K562 (cell line): ENCODE data around the gene UBALD2. TPM values are rescaled to one million over a fixed set of nuclear protein-coding genes. Genes with fewer than 3 reads are reported as not detected.

Source experiments
- ATAC-seq: fragments of 200-7000 bp; cut with Tn5 transposase; 3 replicates; pipeline ENCODE4 v1.9.1; 2020; ENCODE audit warnings: moderate library complexity
- BruUV-seq: library from RNA; stranded (reverse); fragments of 400-500 nt; replicated peaks from 2 replicates; lab custom pipeline; 2021; lab: Mats Ljungman, UMichigan
- CTCF ChIA-PET: fragments of 300-600 bp; formaldehyde crosslinking; extraction: SDS; loops from one replicate; lab custom pipeline; 2021; ENCODE audit warnings: low intra/inter-chr PET ratio; lab: Yijun Ruan, JAX
- POLR2A ChIA-PET: fragments of 300-600, 350-650 bp; sonication (Branson Sonifier 250); formaldehyde crosslinking; extraction: SDS; loops from one replicate; lab custom pipeline; 2021; ENCODE audit warnings: antibody characterized with exemption, inconsistent platforms; lab: Yijun Ruan, JAX
- DNase-seq, 4 experiments: peaks; one replicate each; pipeline versions ENCODE4 v3.0.0 to v3.0.0-alpha.2; 2011 to 2018; ENCODE audit warnings: low spot score in 3 of 4, mixed read lengths in 3 of 4; ENCODE audit errors: extremely low read depth in 1 of 4
- FAIRE-seq: peaks from 2 replicates; lab custom pipeline; 2011; peaks lifted over from hg19 to GRCh38; lab: Jason Lieb, UNC
- H2AFZ ChIP-seq: 2 replicates; pipeline ENCODE4 v1.6.0; 2011; ENCODE audit warnings: low read depth, low read length, control low read depth, inconsistent platforms
- H3K27ac ChIP-seq: fragments of 200-600 bp; 3 replicates; pipeline ENCODE4 v1.8.0; 2011; ENCODE audit warnings: low read depth, mild to moderate bottlenecking, control low read depth, inconsistent platforms, low read length, moderate library complexity, mixed read lengths; ENCODE audit errors: extremely low read depth
- H3K27me3 ChIP-seq, 2 experiments: fragments of 300-600 bp in 1 of 2; 2 replicates in 1 of 2; 3 replicates in 1 of 2; pipeline versions ENCODE4 v1.6.0 to v1.8.0; 2011; ENCODE audit warnings: inconsistent platforms in 2 of 2, low read length in 2 of 2, mild to moderate bottlenecking in 1 of 2, mixed read lengths in 1 of 2, moderate library complexity in 1 of 2; ENCODE audit not compliant: control insufficient read depth in 2 of 2, insufficient read depth in 2 of 2
- H3K36me3 ChIP-seq: fragments of 300-600 bp; 3 replicates; pipeline ENCODE4 v1.8.0; 2011; ENCODE audit warnings: mild to moderate bottlenecking, low read length, inconsistent platforms; ENCODE audit not compliant: control insufficient read depth, insufficient read depth
- H3K4me1 ChIP-seq, 2 experiments: fragments of 200-600 bp in 1 of 2; replicated peaks in 1 of 2; 2 replicates in 1 of 2; 3 replicates in 1 of 2; pipeline versions ENCODE4 v1.5.1 to v1.8.0; 2011; ENCODE audit warnings: inconsistent platforms in 2 of 2, low read length in 2 of 2, mild to moderate bottlenecking in 1 of 2, mixed read lengths in 1 of 2, moderate library complexity in 1 of 2; ENCODE audit not compliant: control insufficient read depth in 2 of 2, insufficient read depth in 2 of 2
- H3K4me2 ChIP-seq: 2 replicates; pipeline ENCODE4 v1.6.1; 2011; ENCODE audit warnings: low read length, control low read depth, inconsistent platforms, mixed read lengths; ENCODE audit not compliant: insufficient read depth
- H3K4me3 ChIP-seq: fragments of 200-600 bp; sonication (generic), shearing (Covaris generic); 2 replicates; pipeline ENCODE4 v1.5.1; 2016; ENCODE audit warnings: control low read depth, inconsistent platforms
- H3K79me2 ChIP-seq: fragments of 200-600 bp; 3 replicates; pipeline ENCODE4 v1.8.0; 2011; ENCODE audit warnings: low read length, inconsistent platforms; ENCODE audit not compliant: control insufficient read depth, insufficient read depth
- H3K9ac ChIP-seq, 2 experiments: 2 replicates each; pipeline versions ENCODE4 v1.6.0 to v1.6.1; 2011; ENCODE audit warnings: low read depth in 2 of 2, low read length in 2 of 2, control low read depth in 1 of 2, inconsistent platforms in 1 of 2, mild to moderate bottlenecking in 1 of 2, mixed read lengths in 1 of 2; ENCODE audit not compliant: insufficient read depth in 1 of 2
- H3K9me1 ChIP-seq: one replicate; pipeline ENCODE4 v1.6.0; 2011; ENCODE audit warnings: inconsistent platforms, mild to moderate bottlenecking, low read length, moderate library complexity; ENCODE audit not compliant: control insufficient read depth, insufficient read depth
- H3K9me3 ChIP-seq: replicated peaks from 2 replicates; pipeline ENCODE4 v1.5.1; 2011; ENCODE audit warnings: low read depth, low read length, inconsistent platforms; ENCODE audit not compliant: control insufficient read depth, insufficient read depth
- H4K20me1 ChIP-seq: replicated peaks from 2 replicates; pipeline ENCODE4 v1.6.1; 2011; ENCODE audit warnings: low read length, inconsistent platforms, mixed read lengths; ENCODE audit not compliant: control insufficient read depth, insufficient read depth
- HDGF ChIP-seq: fragments of 450-650 bp; IDR thresholded peaks from 2 replicates; pipeline ENCODE4 v1.6.1; 2016
- PHF8 ChIP-seq: fragments of 200-600 bp; sonication (generic); IDR thresholded peaks from 2 replicates; pipeline ENCODE4 v1.6.1; 2012; ENCODE audit warnings: mixed run types, mild to moderate bottlenecking, inconsistent platforms, low read length, moderate library complexity, borderline replicate concordance
- TFAM ChIP-seq: fragments of 250-450 bp; sonication (Bioruptor Pico); conservative IDR thresholded peaks from 2 replicates; pipeline ENCODE4 v1.5.0; 2021; ENCODE audit warnings: mild to moderate bottlenecking, moderate library complexity
- TSHZ1 ChIP-seq: fragments of 250-450 bp; sonication (Bioruptor Pico); IDR thresholded peaks from 2 replicates; pipeline ENCODE4 v1.4.0; 2020; ENCODE audit warnings: mild to moderate bottlenecking, moderate library complexity
- ZNF121 ChIP-seq: sonication (generic); formaldehyde crosslinking; conservative IDR thresholded peaks from 2 replicates; pipeline ENCODE4 v1.8.0; 2022; ENCODE audit warnings: missing genetic modification reagents
- ZNF717 ChIP-seq: fragments of 250-450 bp; sonication (Bioruptor Pico); IDR thresholded peaks from 2 replicates; pipeline ENCODE4 v1.5.0; 2021
- WGBS: fragments of 100-300 bp; shearing (Covaris generic); methylation state at CpG from one replicate; pipeline ENCODE4 v1.1.6; 2016; ENCODE audit warnings: low coverage, mixed read lengths; ENCODE audit not compliant: insufficient coverage; ENCODE audit errors: missing lambda C conversion rate; 5-methylcytosine and 5-hydroxymethylcytosine counted together
- in situ Hi-C: fragments of 300-500 bp; cut with MboI; formaldehyde crosslinking; loops from 4 replicates; pipeline ENCODE4 v1.15.0; 2018; ENCODE audit warnings: inconsistent platforms, mixed read lengths
- intact Hi-C: fragments of 100-400 bp; cut with micrococcal nuclease; formaldehyde crosslinking; loops from 2 replicates; pipeline ENCODE4 v1.14.2; 2022
- polyA plus RNA-seq, 8 experiments: library from polyadenylated mRNA; depleted of rRNA in 4 of 8; stranded (reverse) in 5 of 8; unstranded in 3 of 8; fragments of >200 nt; fragmentation: Nextera tagmentation in 2 of 8; fragmentation: Illumina TruSeq in 1 of 8; extraction: Ambion mirVana in 2 of 8; extraction: Trizol in 1 of 8; gene quantifications; 2 replicates each; pipeline versions ENCODE4 v1.2.1 to v1.2.3, GENCODE V29; 2011 to 2014; ENCODE audit warnings: inconsistent platforms in 1 of 8, missing spikeins in 1 of 8
- total RNA-seq, 7 experiments: library from RNA; depleted of rRNA in 6 of 7; stranded (reverse); fragments of >200 nt in 6 of 7; fragmentation: Illumina TruSeq in 2 of 7; extraction: Trizol in 2 of 7; gene quantifications; 2 replicates each; pipeline versions ENCODE4 v1.2.1 to v1.2.3, GENCODE V29; 2011 to 2021; ENCODE audit warnings: low replicate concordance in 1 of 7
- TF ChIP-seq, protein P1 (sequence below): fragments of 250-450 bp; sonication (Bioruptor Pico); IDR thresholded peaks from 2 replicates; pipeline ENCODE4 v1.5.0; 2021; ENCODE audit warnings: mild to moderate bottlenecking, moderate library complexity

UBALD2 gene
- total and polyA plus RNA-seq, 9 of the 15 experiments (the other 6 are each of a cell fraction or from before 2014, with no cell fraction given) = 2.3 to 94.1 (median 25.3) TPM

DNA sequence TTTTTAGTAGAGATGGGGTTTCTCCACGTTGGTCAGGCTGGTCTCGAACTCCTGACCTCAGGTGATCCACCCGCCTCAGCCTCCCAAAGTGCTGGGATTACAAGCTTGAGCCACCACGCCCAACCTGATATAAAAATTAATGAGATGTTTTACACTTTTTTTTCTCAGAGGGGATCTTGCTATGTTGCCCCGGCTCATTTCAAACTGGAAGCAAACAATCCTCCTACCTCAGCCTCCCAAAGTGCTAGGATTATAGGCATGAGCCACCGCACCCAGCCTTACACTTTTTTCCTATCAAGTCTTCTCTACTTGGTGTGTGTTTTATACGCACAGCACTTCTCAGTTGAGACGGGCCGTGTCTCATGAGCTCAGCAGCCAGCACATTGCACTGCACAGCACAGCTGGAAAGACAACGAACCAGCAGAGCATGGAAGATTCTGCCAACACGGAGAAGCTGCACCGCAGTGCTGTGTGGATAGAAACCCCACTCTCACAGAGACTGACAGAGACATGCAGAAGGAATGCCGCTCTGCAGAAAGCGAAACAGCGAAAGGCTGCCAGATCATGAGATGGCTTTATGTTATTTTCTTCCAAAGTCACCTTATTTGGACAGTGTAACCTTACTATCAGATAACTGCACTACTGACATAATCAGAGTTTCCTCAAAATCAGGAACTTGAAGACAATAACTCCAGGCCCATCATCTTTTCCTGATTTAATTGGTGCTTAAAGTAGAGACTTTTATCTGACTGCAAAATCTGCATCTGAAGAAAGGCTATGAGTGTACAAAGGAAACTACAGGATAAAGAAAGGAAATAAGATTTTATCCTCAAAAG lies 49.5 kb downstream of the UBALD2 start:
- intact Hi-C loops = no loop called here
- Histone ChIP-seq H3K27ac (no peak overlapping the region), H3K4me2 (no peak overlapping the region), H3K9ac (peak overlapping the region in 1 of 2 experiments; percentile 69; a peak in 1 of 4 replicates), H3K27me3 (no peaks in the 10 kb centered on the region), H3K9me3 (no peaks in the 10 kb centered on the region), H4K20me1 (no peaks in the 10 kb centered on the region), H3K4me1 (no peaks in the 10 kb centered on the region; a peak in 1 of 5 replicates), H2AFZ (no peak overlapping the region), H3K79me2 (no peaks in the 10 kb centered on the region), H3K4me3 (no peak overlapping the region), H3K9me1 (no peaks in the 10 kb centered on the region), H3K36me3 (peaks cover 54% of the 10 kb centered on the region)
- in situ Hi-C loops = no loop called here
- DNase-seq (no peak), ATAC-seq (no peak), FAIRE-seq (no peak)
- TF ChIP-seq HDGF = no peak
- TF ChIP-seq ZNF121 (CRISPR knock-in tag) = peak; percentile 80
- ChIA-PET POLR2A (no interaction called here), CTCF (no interaction called here)
- BruUV-seq = no TSS peak
- 91% methylated on average over 15 of the region's 15 CpGs for WGBS

DNA sequence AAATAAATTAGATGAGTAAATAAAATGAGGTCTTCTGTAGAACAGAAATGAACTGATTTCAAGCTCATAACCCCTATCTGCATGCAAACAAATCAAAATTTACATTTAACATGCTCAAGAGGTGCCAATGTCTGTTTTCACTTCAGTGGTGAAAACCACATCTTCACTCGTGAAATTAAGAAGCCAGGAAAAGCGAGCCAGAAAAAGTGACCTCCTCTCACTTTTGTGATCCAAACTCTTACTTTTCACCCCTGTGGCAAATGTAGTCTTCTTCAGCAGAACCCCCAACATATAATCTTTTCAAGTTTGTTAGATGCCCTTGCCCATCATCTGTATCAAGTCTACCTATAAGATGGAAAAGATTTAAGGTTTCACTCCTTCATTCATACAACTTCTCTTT lies 52.4 kb downstream of the UBALD2 start:
- H3K9ac ChIP-seq = no peak overlapping the region
- H3K36me3 ChIP-seq = peaks cover 41% of the 10 kb centered on the region
- CTCF ChIA-PET = interaction anchor here (0.7 kb wide), 1 partner anchor 71 kb away, joined by 5 read pairs; no protein-coding TSS in a partner anchor
- no peak overlapping the region for H3K4me2 ChIP-seq
- ATAC-seq (no peak), DNase-seq (no peak), FAIRE-seq (no peak)
- H4K20me1 ChIP-seq = no peaks in the 10 kb centered on the region
- no peak overlapping the region for H2AFZ ChIP-seq
- in situ Hi-C loops (no loop called here), intact Hi-C loops (no loop called here)
- no peaks in the 10 kb centered on the region; a peak in 1 of 5 replicates for H3K4me1 ChIP-seq
- H3K79me2 ChIP-seq = no peaks in the 10 kb centered on the region
- WGBS = 96% methylated on average over 2 of the region's 2 CpGs
- no peak overlapping the region for H3K27ac ChIP-seq
- no TSS peak for BruUV-seq
- no peaks in the 10 kb centered on the region for H3K9me1 ChIP-seq
- POLR2A ChIA-PET = interaction anchor here (0.6 to 0.7 kb wide), 2 partner anchors 71 to 99 kb away, joined by 3 read pairs; no protein-coding TSS in a partner anchor
- H3K4me3 ChIP-seq = no peak overlapping the region
- no peaks in the 10 kb centered on the region for H3K27me3 ChIP-seq
- no peaks in the 10 kb centered on the region for H3K9me3 ChIP-seq
- TF ChIP-seq TFAM (no peak), ZNF717 (no peak), PHF8 (no peak), TSHZ1 (CRISPR knock-in tag) (no peak)
- TF ChIP-seq, protein P1, sequence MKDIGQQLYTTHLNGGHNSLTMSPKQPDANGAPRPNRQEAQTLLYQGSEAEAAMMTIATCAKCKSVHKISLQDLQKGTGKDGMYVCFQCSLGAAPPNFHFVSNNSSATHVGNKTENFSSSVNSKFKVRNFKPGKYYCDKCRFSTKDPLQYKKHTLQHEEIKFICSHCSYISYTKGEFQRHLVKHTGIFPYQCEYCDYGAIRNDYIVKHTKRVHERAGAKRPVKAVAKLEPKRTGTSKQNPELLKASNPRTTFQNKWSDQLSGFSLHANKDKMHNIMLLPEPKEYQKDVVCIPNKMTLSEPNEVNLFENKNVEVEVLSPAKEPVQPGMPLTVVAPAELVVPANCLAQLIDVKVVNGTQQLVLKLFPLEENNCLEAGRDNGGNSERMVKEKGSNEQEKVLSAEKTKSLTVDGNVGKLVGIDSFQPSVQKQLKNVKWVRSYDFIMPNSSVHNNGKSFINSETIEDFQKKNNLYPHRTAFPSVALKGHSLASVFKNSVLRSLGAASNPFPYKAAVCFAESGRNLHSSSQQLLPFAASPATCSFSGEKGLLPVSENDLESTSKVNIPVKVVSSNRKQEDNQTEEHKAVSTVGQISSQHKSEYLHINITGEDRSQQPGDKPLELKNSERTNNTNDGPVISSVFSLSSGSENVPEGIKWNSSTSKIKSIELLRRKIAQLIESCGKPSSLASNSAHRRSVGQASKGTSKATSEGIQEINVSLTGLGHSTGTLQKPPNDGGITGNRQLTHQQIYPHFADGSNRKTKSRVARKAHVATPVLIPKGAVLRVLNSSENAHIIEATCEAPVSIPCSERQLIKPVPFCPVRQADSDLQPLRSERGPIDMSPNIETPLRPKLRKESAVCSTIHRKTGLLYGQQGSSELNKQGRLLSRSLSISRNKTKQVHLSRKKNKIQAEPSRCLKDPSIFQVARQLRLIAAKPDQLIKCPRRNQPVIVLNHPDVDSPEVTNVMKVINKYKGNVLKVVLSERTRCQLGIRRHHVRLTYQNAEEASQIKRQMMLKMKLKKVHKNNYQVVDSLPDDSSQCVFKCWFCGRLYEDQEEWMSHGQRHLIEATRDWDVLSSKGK = no peak
